C4-2B (cell line): Measurements from ENCODE around the gene CTDSPL.

Source experiments
- CTCF ChIP-seq: fragments of 450-650 bp; conservative IDR thresholded peaks from 2 replicates; pipeline ENCODE4 v1.5.1; 2017; ENCODE audit warnings: mild to moderate bottlenecking
- ZFX ChIP-seq: fragments of 450-650 bp; IDR thresholded peaks from 2 replicates; pipeline ENCODE4 v1.6.1; 2017

DNA sequence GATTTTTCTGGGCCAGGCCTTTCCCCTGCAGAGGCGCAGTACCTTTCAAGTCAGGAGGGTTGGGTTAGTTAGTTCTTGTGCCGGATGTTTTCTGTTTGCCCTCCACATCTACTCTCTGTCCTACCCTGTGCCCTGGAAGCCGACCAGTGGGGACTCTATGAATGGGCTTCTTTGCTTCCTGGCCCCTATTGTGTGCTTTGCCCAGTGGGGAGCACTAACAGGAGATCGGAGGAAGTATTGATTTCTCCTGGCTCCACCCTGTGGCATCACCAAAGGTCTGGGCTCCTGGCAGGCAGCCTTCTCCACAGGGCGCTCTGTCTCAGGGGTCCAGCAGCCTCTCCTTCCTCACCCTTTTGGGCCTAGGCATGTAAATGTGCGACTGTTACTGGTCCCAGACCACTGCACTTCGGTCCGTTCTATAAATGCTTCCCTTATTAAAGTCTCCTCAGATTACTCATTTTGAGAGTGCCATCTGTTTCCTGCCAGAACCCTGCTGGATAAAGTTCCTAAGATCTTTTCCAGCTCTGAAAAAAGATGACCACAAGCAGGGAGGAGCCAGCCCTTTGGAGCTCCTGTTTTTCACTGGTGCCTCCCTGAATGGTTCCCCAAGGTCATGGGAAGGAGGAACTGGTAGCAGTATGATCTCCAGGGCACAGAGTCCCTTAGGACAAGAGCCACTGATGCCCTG, 44.5 kb downstream of the CTDSPL start:
- TF ChIP-seq CTCF (no peak), ZFX (no peak)
